ENCODE results near the gene PID1.

DNA sequence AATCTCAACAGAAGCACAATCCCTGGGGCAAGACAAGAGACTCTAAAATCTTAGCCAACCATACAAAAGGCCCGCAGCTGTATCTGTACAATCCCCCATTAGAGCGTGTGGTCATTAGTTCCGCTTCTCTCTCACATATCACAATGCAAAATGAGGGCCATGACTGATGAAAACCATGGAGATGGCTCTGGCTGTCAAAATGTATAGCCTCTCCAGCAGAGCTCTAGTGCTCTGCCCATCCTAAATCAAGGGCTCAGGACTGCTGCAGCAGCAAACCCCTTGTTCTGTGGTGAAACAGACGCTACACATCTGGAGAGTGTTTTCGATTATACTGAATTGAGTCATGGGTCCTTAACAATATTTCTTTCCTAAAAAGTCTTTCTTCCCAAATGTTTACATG is 221.0 kb downstream of the PID1 start:
- TF ChIP-seq POLR2A (IDR thresholded peaks at IDR 0.05): no peak
- TF ChIP-seq, protein P1, sequence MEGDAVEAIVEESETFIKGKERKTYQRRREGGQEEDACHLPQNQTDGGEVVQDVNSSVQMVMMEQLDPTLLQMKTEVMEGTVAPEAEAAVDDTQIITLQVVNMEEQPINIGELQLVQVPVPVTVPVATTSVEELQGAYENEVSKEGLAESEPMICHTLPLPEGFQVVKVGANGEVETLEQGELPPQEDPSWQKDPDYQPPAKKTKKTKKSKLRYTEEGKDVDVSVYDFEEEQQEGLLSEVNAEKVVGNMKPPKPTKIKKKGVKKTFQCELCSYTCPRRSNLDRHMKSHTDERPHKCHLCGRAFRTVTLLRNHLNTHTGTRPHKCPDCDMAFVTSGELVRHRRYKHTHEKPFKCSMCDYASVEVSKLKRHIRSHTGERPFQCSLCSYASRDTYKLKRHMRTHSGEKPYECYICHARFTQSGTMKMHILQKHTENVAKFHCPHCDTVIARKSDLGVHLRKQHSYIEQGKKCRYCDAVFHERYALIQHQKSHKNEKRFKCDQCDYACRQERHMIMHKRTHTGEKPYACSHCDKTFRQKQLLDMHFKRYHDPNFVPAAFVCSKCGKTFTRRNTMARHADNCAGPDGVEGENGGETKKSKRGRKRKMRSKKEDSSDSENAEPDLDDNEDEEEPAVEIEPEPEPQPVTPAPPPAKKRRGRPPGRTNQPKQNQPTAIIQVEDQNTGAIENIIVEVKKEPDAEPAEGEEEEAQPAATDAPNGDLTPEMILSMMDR (IDR thresholded peaks at IDR 0.05): no peak
